HG02943 (cell line): Measurements from ENCODE around the gene CRLF2.
"Not testable (repeated sequence)": the region's sequence is repeated elsewhere in the genome, so short reads cannot be mapped to it uniquely, and the experiment has no call there.

ENCODE experiments used
- ATAC-seq: cut with Tn5 transposase; IDR thresholded peaks from one replicate; pipeline ENCODE4 v1.9.1; 2021; ENCODE audit warnings: mild to moderate bottlenecking, low read depth, moderate library complexity; ENCODE audit not compliant: unreplicated experiment

Gene CRLF2

GRCh38 chrX:1212532-1212931, at the start of gene CRLF2:
Gene CRLF2, minus strand, starts transcription at chrX:1212649. Its CDS starts 15 bp downstream, at chrX:1212634.
- no peak for ATAC-seq

- not testable (repeated sequence) for ATAC-seq
Observed at GRCh38 chrX:1261771-1262170, 49.3 kb upstream of the CRLF2 start.

GRCh38 chrX:1261285-1261684, 48.8 kb upstream of the CRLF2 start:
- ATAC-seq: no peak

GRCh38 chrX:1252861-1253260, 40.4 kb upstream of the CRLF2 start:
- no peak for ATAC-seq

- no peak for ATAC-seq
Observed at GRCh38 chrX:1249101-1249887, 36.8 kb upstream of the CRLF2 start.

- ATAC-seq: no peak
Observed at GRCh38 chrX:1248331-1249061, 36.0 kb upstream of the CRLF2 start.

GRCh38 chrX:1246816-1247215, 34.4 kb upstream of the CRLF2 start:
- peak; percentile 57 for ATAC-seq

- no peak for ATAC-seq
Observed at GRCh38 chrX:1244164-1245076, 32.0 kb upstream of the CRLF2 start.

GRCh38 chrX:1242891-1243402, 30.5 kb upstream of the CRLF2 start:
- ATAC-seq: no peak

- ATAC-seq: not testable (repeated sequence)
Observed at GRCh38 chrX:1240551-1240950, 28.1 kb upstream of the CRLF2 start.

GRCh38 chrX:1239681-1240142, 27.3 kb upstream of the CRLF2 start:
- no peak for ATAC-seq

GRCh38 chrX:1231850-1232465, 19.5 kb upstream of the CRLF2 start:
- no peak for ATAC-seq

- not testable (repeated sequence) for ATAC-seq
Observed at GRCh38 chrX:1228101-1228500, 15.7 kb upstream of the CRLF2 start.

GRCh38 chrX:1226249-1226648, 13.8 kb upstream of the CRLF2 start:
- ATAC-seq: no peak

- no peak for ATAC-seq
Observed at GRCh38 chrX:1224954-1225353, 12.5 kb upstream of the CRLF2 start.

- ATAC-seq: no peak
Observed at GRCh38 chrX:1223242-1223600, 10.8 kb upstream of the CRLF2 start.

- ATAC-seq: no peak
Observed at GRCh38 chrX:1222531-1223241, 10.2 kb upstream of the CRLF2 start.

GRCh38 chrX:1221296-1221845, 8.9 kb upstream of the CRLF2 start:
- no peak for ATAC-seq

GRCh38 chrX:1218286-1218685, 5.8 kb upstream of the CRLF2 start:
- ATAC-seq: no peak
